Measurements from ENCODE around the gene WDR53. TPM values are rescaled to one million over a fixed set of nuclear protein-coding genes. Genes with fewer than 3 reads are reported as not detected.
"Not testable (repeated sequence)": the region's sequence is repeated elsewhere in the genome, so short reads cannot be mapped to it uniquely, and the experiment has no call there.

Gene WDR53
- total RNA-seq, 2 donors from 2014 or later, result 8.8 to 9.4 TPM

DNA sequence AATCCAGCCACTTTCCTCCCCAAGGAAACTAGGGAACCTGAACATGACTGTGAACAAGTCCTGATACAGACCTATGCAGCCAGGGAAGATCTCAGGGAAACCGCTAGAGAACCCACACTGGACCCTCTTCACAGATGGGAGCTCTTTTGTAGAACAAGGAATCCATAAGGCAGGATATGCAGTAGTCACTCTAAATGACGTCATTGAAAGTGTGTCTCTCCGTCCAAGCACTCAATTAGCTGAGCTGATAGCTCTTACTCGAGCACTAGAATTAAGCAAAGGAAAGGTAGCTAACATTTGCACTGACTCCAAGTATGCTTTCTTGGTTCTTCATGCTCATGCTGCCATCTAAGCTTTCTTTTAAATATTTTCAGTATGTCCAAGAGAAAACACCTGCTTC lies 43.2 kb downstream of the WDR53 start:
- DNase-seq (no peak), ATAC-seq (no peak)
- intact Hi-C loops (cut with DNase I), result no loop called here

DNA sequence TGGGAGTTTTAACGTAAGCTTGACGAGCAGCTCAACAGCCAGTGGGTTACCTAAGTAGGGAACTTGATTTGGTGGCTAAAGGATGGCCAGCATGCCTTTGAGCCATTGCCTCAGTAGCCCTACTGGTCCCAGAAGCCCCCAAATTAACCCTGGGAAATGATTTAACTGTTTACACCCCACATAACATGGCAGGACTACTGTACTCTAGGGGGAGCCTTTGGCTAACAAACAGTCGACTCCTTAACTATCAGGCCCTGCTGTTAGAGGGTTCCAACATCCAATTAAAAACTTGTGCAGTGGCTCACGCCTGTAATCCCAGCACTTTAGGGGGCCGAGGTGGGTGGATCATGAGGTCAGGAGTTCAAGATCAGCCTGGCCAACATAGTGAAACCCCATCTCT lies 43.8 kb downstream of the WDR53 start:
- no peak for DNase-seq
- intact Hi-C loops (cut with DNase I), result no loop called here
- ATAC-seq, result no peak

DNA sequence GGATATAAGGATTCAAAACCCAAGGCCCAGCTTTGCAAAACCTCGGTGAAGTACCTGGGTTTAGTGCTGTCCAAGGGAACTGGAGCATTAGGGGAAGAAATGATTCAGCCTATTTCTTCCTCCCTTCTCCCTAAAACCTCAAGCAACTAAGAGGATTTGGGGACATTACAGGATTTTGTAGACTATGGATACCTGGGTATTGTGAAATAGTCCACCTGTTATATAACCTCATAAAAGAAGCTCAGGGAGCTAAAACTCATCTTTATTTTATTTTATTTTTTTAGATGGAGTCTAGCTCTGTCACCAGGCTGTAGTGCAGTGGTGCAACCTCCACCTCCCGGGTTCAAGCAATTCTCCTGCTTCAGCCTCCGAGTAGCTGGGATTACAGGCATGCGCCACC lies 44.5 kb downstream of the WDR53 start:
- intact Hi-C loops (cut with DNase I), result no loop called here
- ATAC-seq (no peak), DNase-seq (no peak)

DNA sequence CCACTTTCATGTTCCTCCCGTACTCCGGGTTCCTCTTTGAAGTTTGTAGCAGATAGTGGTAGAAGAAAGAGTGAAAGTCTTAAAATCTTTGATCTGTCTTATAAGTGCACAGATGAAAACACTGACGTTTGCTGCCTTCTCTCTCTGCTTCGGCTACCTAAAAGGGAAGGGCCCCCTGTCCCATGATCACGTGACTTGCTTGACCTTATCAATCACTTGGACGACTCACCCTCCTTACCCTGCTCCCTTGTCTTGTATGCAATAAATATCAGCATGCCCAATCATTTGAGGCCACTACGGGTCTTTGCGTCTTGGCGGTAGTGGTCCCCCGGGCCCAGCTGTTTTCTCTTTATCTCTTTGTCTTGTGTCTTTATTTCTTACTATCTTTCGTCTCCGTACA lies 47.1 kb downstream of the WDR53 start:
- not testable (repeated sequence) for ATAC-seq, DNase-seq
- intact Hi-C loops (cut with DNase I), result loop anchor here in 1 of 2 donors (2.0 kb wide), 1 partner anchor 268 kb away; no protein-coding TSS in a partner anchor

DNA sequence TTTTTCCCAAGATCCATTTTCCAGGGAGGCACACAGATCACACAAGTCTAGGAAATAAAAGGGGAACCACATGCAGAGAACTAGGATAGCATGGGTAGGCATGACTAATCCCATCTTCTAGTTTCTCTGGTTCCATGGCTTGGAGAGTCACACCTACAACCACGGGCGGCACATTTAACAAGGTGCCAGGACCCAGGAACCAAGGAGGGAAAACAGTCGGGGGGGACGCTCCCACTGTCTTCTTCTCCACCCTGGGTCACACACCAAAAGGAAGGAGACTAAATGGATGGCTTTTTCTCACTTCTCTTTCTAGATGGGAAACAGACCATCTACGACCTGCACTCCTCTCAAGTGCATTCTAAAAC lies 48.7 kb downstream of the WDR53 start:
- DNase-seq (no peak), ATAC-seq (no peak)
- intact Hi-C loops (cut with DNase I), result loop anchor here (2.0 to 10.0 kb wide), 2 partner anchors 265 to 267 kb away; no protein-coding TSS in a partner anchor

DNA sequence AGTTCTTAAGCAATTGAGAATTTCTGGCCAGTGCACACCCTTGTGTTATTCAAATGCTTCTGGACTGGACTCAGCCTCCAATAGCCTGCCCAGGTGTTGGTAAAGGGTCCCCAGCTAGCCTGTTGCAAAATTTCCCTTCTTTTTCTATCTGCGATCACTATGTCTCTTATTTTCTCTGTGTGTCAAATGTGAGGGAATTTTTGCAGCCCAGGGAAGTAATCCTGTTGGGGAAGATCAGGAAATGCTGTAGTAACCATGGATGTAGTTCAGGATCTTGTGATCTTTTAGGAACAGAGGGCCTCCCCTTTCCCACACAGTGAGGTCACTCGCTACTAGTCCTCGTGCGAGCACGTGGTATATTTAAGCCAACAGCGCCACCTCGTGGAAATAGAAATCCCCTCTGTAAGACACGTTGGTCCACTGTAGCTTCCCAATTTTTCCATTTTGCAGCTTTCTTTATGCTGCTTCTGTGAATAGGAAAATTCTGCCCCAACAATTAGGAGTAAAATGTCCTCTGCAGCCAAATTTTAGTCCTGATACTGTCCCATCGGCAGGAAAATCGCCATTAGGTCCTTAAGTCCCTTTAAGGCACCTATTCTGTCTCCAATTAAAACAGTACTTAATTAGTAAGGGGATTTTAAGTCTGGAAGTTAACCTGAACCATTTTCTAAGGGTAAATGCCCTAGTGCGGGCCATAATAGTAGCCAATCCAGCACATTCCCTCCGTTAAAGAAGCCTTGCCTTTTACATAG lies 49.2 kb downstream of the WDR53 start:
- ATAC-seq, result peak; percentile 85 to 86
- peak; percentile 67 for DNase-seq
- intact Hi-C loops (cut with DNase I), result loop anchor here in 1 of 2 donors (10.0 kb wide), 1 partner anchor 264 kb away; no protein-coding TSS in a partner anchor

DNA sequence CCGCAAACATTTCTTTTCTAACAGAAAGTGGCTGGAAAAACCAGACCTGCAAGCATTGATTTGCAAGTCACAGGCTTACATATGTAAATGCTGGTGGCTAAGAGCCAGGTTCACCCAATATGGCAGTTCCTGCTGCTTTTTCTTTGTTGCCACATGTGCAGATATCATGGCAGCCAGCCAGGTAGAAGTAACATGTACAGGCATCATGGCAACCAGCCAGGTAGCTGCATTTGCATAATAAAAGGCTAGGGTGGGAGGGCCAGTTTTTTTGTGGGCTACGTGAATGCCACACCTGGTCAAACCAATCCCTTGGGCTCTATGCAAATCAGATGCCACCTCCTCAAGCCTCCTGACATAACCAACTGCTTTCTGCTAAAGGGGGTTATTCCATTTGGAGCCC lies 50.4 kb downstream of the WDR53 start:
- intact Hi-C loops (cut with DNase I), result loop anchor here in 1 of 2 donors (10.0 kb wide), 1 partner anchor 263 kb away; no protein-coding TSS in a partner anchor
- ATAC-seq, result no peak
- DNase-seq, result no peak

DNA sequence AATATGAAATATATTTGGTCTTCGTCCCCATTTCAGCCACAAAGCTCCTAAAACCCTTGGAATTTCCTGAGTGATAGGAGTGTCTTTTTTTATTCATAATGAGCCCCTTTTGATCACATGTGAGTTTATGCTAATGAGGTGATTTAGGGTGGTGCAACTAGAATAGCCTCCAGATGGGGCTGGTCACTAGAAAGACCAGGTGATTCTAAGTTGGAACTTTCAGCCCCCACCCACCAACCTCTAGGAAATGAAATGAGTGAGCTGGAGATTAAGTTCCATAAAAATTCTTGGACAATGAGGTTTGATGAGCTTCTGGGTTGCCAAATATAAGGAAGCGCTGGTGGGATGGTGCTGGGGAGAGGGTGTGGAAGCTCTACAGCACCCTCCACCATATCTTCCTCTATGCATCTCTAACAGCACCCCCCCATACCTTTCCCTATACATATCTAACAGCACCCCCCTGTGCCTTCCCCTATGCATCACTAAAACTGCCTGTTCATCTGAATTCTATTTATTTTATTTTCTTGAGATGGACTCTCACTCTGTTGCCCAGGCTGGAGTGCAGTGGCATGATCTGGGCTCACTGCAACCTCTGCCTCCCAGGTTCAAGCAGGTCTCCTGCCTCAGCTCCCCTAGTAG lies 51.1 kb downstream of the WDR53 start:
- intact Hi-C loops (cut with DNase I), result loop anchor here in 1 of 2 donors (10.0 kb wide), 1 partner anchor 262 kb away; no protein-coding TSS in a partner anchor
- DNase-seq (no peak), ATAC-seq (no peak)

DNA sequence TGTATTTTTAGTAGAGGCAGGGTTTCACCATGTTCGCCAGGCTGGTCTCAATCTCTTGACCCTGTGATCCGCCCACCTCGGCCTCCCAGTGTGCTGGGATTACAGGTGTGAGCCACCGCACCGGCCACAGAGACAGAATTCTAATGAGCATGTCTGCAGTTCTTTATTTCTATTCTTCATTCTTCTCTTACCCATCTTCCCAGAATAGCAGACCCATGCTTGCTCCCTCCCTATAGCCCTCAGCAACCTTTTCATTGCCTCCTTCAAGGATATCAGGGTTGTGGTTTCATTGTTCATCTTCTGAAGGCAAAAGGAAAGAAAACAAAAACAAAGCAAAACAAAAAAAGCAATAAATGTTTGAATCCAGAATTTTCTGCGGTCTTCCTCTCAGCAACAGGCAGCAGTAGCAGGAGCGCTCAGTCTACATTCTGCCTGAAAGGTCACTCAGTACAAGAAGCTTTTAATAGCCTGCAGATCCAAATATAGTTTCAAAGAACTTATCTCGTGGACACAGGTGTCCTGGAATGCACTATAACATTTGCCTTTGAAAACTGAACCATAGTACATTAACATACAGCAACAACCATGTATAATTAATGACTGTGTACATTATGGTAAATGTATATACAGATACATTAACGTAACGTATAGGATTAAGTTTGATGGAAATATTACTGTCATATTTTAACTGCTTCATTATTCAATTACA lies 53.3 kb downstream of the WDR53 start, which contains the start of gene SMCO1:
TSS of gene SMCO1 (minus strand) at position 434 of the 709 bp plus-strand sequence. CDS start at position 297, 137 bp downstream.
- DNase-seq (no peak), ATAC-seq (peak; percentile 64 to 72)
- intact Hi-C loops (cut with DNase I), result loop anchor here in 1 of 2 donors (10.0 kb wide), 1 partner anchor 260 kb away; no protein-coding TSS in a partner anchor

DNA sequence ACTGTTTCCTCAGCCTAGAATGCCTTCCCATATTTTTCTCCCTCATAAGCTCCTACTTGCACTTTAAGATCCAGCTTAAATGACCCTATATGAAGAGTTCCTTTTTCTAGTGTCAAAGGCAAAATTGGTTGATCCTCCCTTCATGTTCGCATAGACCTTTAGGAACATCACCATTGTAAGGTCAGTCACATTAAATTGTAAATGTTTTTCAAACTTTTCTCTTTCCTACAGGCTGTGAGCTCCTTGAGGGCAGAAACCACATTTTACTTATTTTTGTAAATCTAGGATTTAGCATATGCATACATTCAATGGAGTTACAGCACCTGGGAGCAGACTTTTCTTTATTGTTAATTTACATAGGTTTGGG lies 54.0 kb downstream of the WDR53 start:
- intact Hi-C loops (cut with DNase I), result loop anchor here in 1 of 2 donors (10.0 kb wide), 1 partner anchor 260 kb away; no protein-coding TSS in a partner anchor
- DNase-seq (no peak), ATAC-seq (no peak)

DNA sequence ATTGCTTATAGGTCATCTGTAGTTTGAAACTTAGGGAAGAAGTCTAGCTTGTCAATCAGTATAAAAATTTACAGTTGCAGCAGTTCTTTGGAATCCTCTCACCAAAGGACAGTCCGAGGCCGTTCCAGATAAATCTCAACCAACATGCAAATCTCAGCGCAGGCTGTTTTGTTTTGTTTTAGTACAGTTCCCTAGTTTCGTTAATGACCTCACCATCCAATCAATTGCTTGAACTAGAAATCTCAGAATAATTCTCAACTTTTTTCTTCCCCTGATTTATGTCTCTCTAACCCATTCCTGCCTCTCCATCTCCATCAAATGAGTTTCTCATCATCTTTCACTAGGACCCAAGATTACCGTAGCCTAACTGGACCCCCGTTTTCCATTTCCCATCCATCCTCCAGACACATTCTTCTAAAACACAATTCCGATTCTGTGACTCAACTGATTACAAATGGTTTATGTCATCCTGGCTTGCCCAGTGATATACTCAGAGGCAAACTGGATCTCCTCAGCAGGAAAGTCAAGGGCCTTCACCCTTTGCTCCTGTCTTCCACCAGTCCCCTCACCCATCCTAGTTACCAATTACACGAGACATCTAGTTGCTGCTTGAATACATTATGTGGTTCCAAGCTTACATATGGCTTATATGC lies 54.5 kb downstream of the WDR53 start:
- ATAC-seq (peak in 1 of 2 donors; percentile 63), DNase-seq (no peak)
- intact Hi-C loops (cut with DNase I), result loop anchor here in 1 of 2 donors (10.0 kb wide), 1 partner anchor 259 kb away; no protein-coding TSS in a partner anchor

DNA sequence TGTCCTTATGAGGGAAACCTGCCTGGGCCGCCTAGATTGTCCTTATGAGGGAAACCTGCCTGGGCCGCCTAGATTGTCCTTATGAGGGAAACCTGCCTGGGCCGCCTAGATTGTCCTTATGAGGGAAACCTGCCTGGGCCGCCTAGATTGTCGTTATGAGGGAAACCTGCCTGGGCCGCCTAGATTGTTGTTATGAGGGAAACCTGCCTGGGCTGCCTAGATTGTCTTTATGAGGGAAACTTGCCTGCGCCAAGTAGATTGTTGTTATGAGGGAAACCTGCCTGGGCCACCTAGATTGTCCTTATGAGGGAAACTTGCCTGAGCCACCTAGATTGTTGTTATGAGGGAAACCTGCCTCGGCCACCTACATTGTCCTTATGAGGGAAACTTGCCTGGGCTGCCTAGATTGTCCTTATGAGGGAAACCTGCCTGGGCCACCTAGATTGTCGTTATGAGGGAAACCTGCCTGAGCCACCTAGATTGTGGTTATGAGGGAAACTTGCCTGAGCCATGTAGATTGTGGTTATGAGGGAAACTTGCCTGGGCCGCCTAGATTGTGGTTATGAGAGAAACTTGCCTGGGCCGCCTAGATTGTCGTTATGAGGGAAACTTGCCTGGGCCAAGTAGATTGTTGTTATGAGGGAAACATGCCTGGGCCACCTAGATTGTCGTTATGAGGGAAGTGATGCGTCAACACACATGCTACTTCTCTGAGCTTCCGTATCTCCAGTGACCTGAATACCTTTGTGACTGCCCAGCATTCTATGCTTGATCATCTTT lies 56.5 kb downstream of the WDR53 start:
- DNase-seq, ATAC-seq: not testable (repeated sequence)
- intact Hi-C loops (cut with DNase I), result loop anchor here in 1 of 2 donors (10.0 kb wide), 1 partner anchor 257 kb away; no protein-coding TSS in a partner anchor

DNA sequence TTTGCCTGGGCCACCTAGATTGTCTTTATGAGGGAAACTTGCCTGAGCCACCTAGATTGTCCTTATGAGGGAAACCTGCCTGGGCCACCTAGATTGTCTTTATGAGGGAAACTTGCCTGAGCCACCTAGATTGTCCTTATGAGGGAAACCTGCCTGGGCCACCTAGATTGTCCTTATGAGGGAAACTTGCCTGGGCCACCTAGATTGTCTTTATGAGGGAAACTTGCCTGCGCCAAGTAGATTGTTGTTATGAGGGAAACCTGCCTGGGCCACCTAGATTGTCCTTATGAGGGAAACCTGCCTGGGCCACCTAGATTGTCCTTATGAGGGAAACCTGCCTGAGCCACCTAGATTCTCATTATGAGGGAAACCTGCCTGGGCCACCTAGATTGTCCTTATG lies 57.2 kb downstream of the WDR53 start:
- intact Hi-C loops (cut with DNase I), result loop anchor here in 1 of 2 donors (10.0 kb wide), 1 partner anchor 256 kb away; no protein-coding TSS in a partner anchor
- not testable (repeated sequence) for ATAC-seq, DNase-seq

DNA sequence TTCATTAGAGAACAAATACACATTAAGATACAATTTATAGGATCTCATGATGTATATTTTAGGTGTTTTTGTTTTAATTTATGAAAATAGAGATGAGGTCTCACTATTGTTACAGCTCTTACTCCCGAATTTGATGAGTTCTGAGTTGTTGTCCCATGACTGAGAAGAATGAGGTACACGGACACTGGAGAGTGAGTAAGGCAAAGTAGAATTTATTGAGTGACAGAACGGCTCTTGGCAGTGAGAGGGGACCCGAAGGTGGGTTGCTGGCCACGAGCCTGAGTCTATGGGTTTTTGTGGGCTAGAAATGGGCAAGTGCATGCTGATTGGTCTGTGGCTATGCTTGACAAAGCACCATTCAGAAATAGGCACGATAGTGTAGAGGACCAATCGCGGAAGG lies 61.7 kb downstream of the WDR53 start:
- DNase-seq, result no peak
- intact Hi-C loops (cut with DNase I), result no loop called here
- ATAC-seq, result no peak

DNA sequence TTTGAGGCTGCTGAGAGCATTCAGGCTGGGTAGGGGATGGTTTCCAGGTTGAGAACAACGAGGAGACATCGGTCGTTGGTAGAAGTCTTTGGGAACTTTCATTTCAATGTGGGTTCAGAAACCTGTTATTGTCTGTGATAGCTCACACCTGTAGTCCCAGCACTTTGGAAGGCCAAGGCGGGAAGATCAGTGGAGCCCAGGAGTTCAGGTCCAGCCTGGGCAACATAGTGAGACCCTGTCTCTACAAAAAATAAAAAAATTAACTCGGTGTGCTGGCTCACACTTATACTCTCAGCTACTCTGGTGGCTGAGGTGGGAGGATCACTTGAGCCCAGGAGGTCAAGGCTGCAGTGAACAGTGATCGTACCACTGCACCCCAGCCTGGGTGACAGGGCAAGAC lies 63.8 kb downstream of the WDR53 start:
- ATAC-seq (no peak), DNase-seq (no peak)
- intact Hi-C loops (cut with DNase I), result loop anchor here in 1 of 2 donors (5.0 kb wide), 1 partner anchor 72 kb away; the partner anchor contains the start of gene UBXN7

Data from left cardiac atrium (tissue), 4 donors.